K562 (cell line): ENCODE data around the gene LPXN. TPM values are rescaled to one million over a fixed set of nuclear protein-coding genes. Genes with fewer than 3 reads are reported as not detected.
A peak's percentile ranks its signal among the peaks of the same experiment; 100 is the strongest.

Source experiments
- ATAC-seq: fragments of 200-7000 bp; cut with Tn5 transposase; 3 replicates; pipeline ENCODE4 v1.9.1; 2020; ENCODE audit warnings: moderate library complexity
- BruUV-seq: library from RNA; stranded (reverse); fragments of 400-500 nt; replicated peaks from 2 replicates; lab custom pipeline; 2021; lab: Mats Ljungman, UMichigan
- CTCF ChIA-PET: fragments of 300-600 bp; formaldehyde crosslinking; extraction: SDS; loops from one replicate; lab custom pipeline; 2021; ENCODE audit warnings: low intra/inter-chr PET ratio; lab: Yijun Ruan, JAX
- POLR2A ChIA-PET: fragments of 300-600, 350-650 bp; sonication (Branson Sonifier 250); formaldehyde crosslinking; extraction: SDS; loops from one replicate; lab custom pipeline; 2021; ENCODE audit warnings: antibody characterized with exemption, inconsistent platforms; lab: Yijun Ruan, JAX
- DNase-seq, 4 experiments: peaks; one replicate each; pipeline versions ENCODE4 v3.0.0 to v3.0.0-alpha.2; 2011 to 2018; ENCODE audit warnings: low spot score in 3 of 4, mixed read lengths in 3 of 4; ENCODE audit errors: extremely low read depth in 1 of 4
- FAIRE-seq: peaks from 2 replicates; lab custom pipeline; 2011; peaks lifted over from hg19 to GRCh38; lab: Jason Lieb, UNC
- H2AFZ ChIP-seq: 2 replicates; pipeline ENCODE4 v1.6.0; 2011; ENCODE audit warnings: low read depth, low read length, control low read depth, inconsistent platforms
- H3K27ac ChIP-seq: fragments of 200-600 bp; 3 replicates; pipeline ENCODE4 v1.8.0; 2011; ENCODE audit warnings: low read depth, mild to moderate bottlenecking, control low read depth, inconsistent platforms, low read length, moderate library complexity, mixed read lengths; ENCODE audit errors: extremely low read depth
- H3K27me3 ChIP-seq, 2 experiments: fragments of 300-600 bp in 1 of 2; 2 replicates in 1 of 2; 3 replicates in 1 of 2; pipeline versions ENCODE4 v1.6.0 to v1.8.0; 2011; ENCODE audit warnings: inconsistent platforms in 2 of 2, low read length in 2 of 2, mild to moderate bottlenecking in 1 of 2, mixed read lengths in 1 of 2, moderate library complexity in 1 of 2; ENCODE audit not compliant: control insufficient read depth in 2 of 2, insufficient read depth in 2 of 2
- H3K36me3 ChIP-seq: fragments of 300-600 bp; 3 replicates; pipeline ENCODE4 v1.8.0; 2011; ENCODE audit warnings: mild to moderate bottlenecking, low read length, inconsistent platforms; ENCODE audit not compliant: control insufficient read depth, insufficient read depth
- H3K4me1 ChIP-seq, 2 experiments: fragments of 200-600 bp in 1 of 2; replicated peaks in 1 of 2; 2 replicates in 1 of 2; 3 replicates in 1 of 2; pipeline versions ENCODE4 v1.5.1 to v1.8.0; 2011; ENCODE audit warnings: inconsistent platforms in 2 of 2, low read length in 2 of 2, mild to moderate bottlenecking in 1 of 2, mixed read lengths in 1 of 2, moderate library complexity in 1 of 2; ENCODE audit not compliant: control insufficient read depth in 2 of 2, insufficient read depth in 2 of 2
- H3K4me2 ChIP-seq: 2 replicates; pipeline ENCODE4 v1.6.1; 2011; ENCODE audit warnings: low read length, control low read depth, inconsistent platforms, mixed read lengths; ENCODE audit not compliant: insufficient read depth
- H3K4me3 ChIP-seq: fragments of 200-600 bp; sonication (generic), shearing (Covaris generic); 2 replicates; pipeline ENCODE4 v1.5.1; 2016; ENCODE audit warnings: control low read depth, inconsistent platforms
- H3K79me2 ChIP-seq: fragments of 200-600 bp; 3 replicates; pipeline ENCODE4 v1.8.0; 2011; ENCODE audit warnings: low read length, inconsistent platforms; ENCODE audit not compliant: control insufficient read depth, insufficient read depth
- H3K9ac ChIP-seq, 2 experiments: 2 replicates each; pipeline versions ENCODE4 v1.6.0 to v1.6.1; 2011; ENCODE audit warnings: low read depth in 2 of 2, low read length in 2 of 2, control low read depth in 1 of 2, inconsistent platforms in 1 of 2, mild to moderate bottlenecking in 1 of 2, mixed read lengths in 1 of 2; ENCODE audit not compliant: insufficient read depth in 1 of 2
- H3K9me1 ChIP-seq: one replicate; pipeline ENCODE4 v1.6.0; 2011; ENCODE audit warnings: inconsistent platforms, mild to moderate bottlenecking, low read length, moderate library complexity; ENCODE audit not compliant: control insufficient read depth, insufficient read depth
- H3K9me3 ChIP-seq: replicated peaks from 2 replicates; pipeline ENCODE4 v1.5.1; 2011; ENCODE audit warnings: low read depth, low read length, inconsistent platforms; ENCODE audit not compliant: control insufficient read depth, insufficient read depth
- H4K20me1 ChIP-seq: replicated peaks from 2 replicates; pipeline ENCODE4 v1.6.1; 2011; ENCODE audit warnings: low read length, inconsistent platforms, mixed read lengths; ENCODE audit not compliant: control insufficient read depth, insufficient read depth
- C11orf30 ChIP-seq: fragments of 450-650 bp; IDR thresholded peaks from 2 replicates; pipeline ENCODE4 v1.6.1; 2016; ENCODE audit warnings: low read depth, mild to moderate bottlenecking
- CSDE1 ChIP-seq, 2 experiments: fragments of 450-650 bp; IDR thresholded peaks; 2 replicates each; pipeline ENCODE4 v1.6.1; 2016; ENCODE audit warnings: mild to moderate bottlenecking in 1 of 2
- ETV6 ChIP-seq, 3 experiments: fragments of 150-350 bp in 1 of 3; sonication (generic) in 1 of 3; formaldehyde crosslinking in 1 of 3; IDR thresholded peaks; 2 replicates each; pipeline versions ENCODE4 v1.6.1 to v1.8.0; 2014 to 2022; ENCODE audit warnings: borderline replicate concordance in 2 of 3, low read depth in 2 of 3, antibody characterized with exemption in 1 of 3, low read length in 1 of 3, mild to moderate bottlenecking in 1 of 3, missing genetic modification reagents in 1 of 3
- FIP1L1 ChIP-seq: fragments of 200-400 bp; formaldehyde crosslinking; IDR thresholded peaks from 2 replicates; pipeline ENCODE4 v1.6.1; 2018; ENCODE audit warnings: mild to moderate bottlenecking, low read depth, low read length; ENCODE audit not compliant: poor library complexity, severe bottlenecking
- HMGN3 ChIP-seq: IDR thresholded peaks from 2 replicates; pipeline ENCODE4 v1.6.1; 2011; ENCODE audit warnings: borderline replicate concordance, low read depth, mild to moderate bottlenecking, mixed read lengths, low read length; ENCODE audit not compliant: insufficient read length; ENCODE audit errors: extremely low read depth
- IRF2 ChIP-seq: sonication (generic); formaldehyde crosslinking; IDR thresholded peaks from 2 replicates; pipeline ENCODE4 v1.8.1; 2022; ENCODE audit warnings: mild to moderate bottlenecking, missing genetic modification reagents
- JUND ChIP-seq, 2 experiments: IDR thresholded peaks; 2 replicates in 1 of 2; 3 replicates in 1 of 2; pipeline ENCODE4 v1.6.1; 2011; ENCODE audit warnings: borderline replicate concordance in 2 of 2, low read depth in 2 of 2, low read length in 2 of 2, improper control_type of control experiment in 1 of 2, missing biosample characterization in 1 of 2, missing genetic modification characterization in 1 of 2, missing genetic modification reagents in 1 of 2
- KAT2B ChIP-seq: IDR thresholded peaks from one replicate; pipeline ENCODE4 v1.6.1; 2012; ENCODE audit warnings: low read depth, mild to moderate bottlenecking, control low read depth, inconsistent platforms, low read length, moderate library complexity
- KHSRP ChIP-seq: fragments of 450-650 bp; IDR thresholded peaks from 2 replicates; pipeline ENCODE4 v1.6.1; 2017
- MAFF ChIP-seq: IDR thresholded peaks from 2 replicates; pipeline ENCODE4 v1.6.1; 2012; ENCODE audit warnings: low read length, improper control_type of control experiment
- MAFG ChIP-seq: fragments of 450-650 bp; conservative IDR thresholded peaks from 2 replicates; pipeline ENCODE4 v1.6.1; 2016; ENCODE audit warnings: missing genetic modification characterization, missing compliant biosample characterization
- MAFK ChIP-seq: IDR thresholded peaks from 2 replicates; pipeline ENCODE4 v1.6.1; 2011; ENCODE audit warnings: low read length, improper control_type of control experiment
- MCM3 ChIP-seq: fragments of 450-650 bp; IDR thresholded peaks from 2 replicates; pipeline ENCODE4 v1.6.1; 2016
- NCOA1 ChIP-seq: fragments of 450-650 bp; IDR thresholded peaks from 2 replicates; pipeline ENCODE4 v1.6.1; 2016; ENCODE audit warnings: low read depth
- NELFE ChIP-seq: IDR thresholded peaks from 2 replicates; pipeline ENCODE4 v1.6.1; 2011; ENCODE audit warnings: mild to moderate bottlenecking; ENCODE audit not compliant: insufficient read depth, insufficient read length
- NFATC3 ChIP-seq: fragments of 450-650 bp; IDR thresholded peaks from 2 replicates; pipeline ENCODE4 v1.6.1; 2017; ENCODE audit warnings: mild to moderate bottlenecking
- NFRKB ChIP-seq: fragments of 450-650 bp; IDR thresholded peaks from 2 replicates; pipeline ENCODE4 v1.6.1; 2016; ENCODE audit warnings: low read depth
- ZNF239 ChIP-seq: fragments of 250-450 bp; sonication (Bioruptor Pico); IDR thresholded peaks from 2 replicates; pipeline ENCODE4 v1.4.0; 2020; ENCODE audit warnings: mild to moderate bottlenecking
- ZNF253 ChIP-seq: fragments of 250-450 bp; sonication (Bioruptor Pico); conservative IDR thresholded peaks from 2 replicates; pipeline ENCODE4 v1.6.1; 2021; ENCODE audit warnings: mild to moderate bottlenecking
- ZNF347 ChIP-seq: fragments of 450-650 bp; formaldehyde crosslinking; IDR thresholded peaks from 2 replicates; pipeline ENCODE4 v1.4.0; 2020; ENCODE audit warnings: low read depth, mild to moderate bottlenecking, moderate library complexity
- ZNF431 ChIP-seq: sonication (generic); formaldehyde crosslinking; IDR thresholded peaks from 2 replicates; pipeline ENCODE4 v1.8.0; 2022; ENCODE audit warnings: mild to moderate bottlenecking, missing genetic modification reagents
- ZNF583 ChIP-seq: fragments of 250-450 bp; sonication (Bioruptor Pico); IDR thresholded peaks from 2 replicates; pipeline ENCODE4 v1.4.0; 2020
- WGBS: fragments of 100-300 bp; shearing (Covaris generic); methylation state at CpG from one replicate; pipeline ENCODE4 v1.1.6; 2016; ENCODE audit warnings: low coverage, mixed read lengths; ENCODE audit not compliant: insufficient coverage; ENCODE audit errors: missing lambda C conversion rate; 5-methylcytosine and 5-hydroxymethylcytosine counted together
- in situ Hi-C: fragments of 300-500 bp; cut with MboI; formaldehyde crosslinking; loops from 4 replicates; pipeline ENCODE4 v1.15.0; 2018; ENCODE audit warnings: inconsistent platforms, mixed read lengths
- intact Hi-C: fragments of 100-400 bp; cut with micrococcal nuclease; formaldehyde crosslinking; loops from 2 replicates; pipeline ENCODE4 v1.14.2; 2022
- polyA plus RNA-seq, 8 experiments: library from polyadenylated mRNA; depleted of rRNA in 4 of 8; stranded (reverse) in 5 of 8; unstranded in 3 of 8; fragments of >200 nt; fragmentation: Nextera tagmentation in 2 of 8; fragmentation: Illumina TruSeq in 1 of 8; extraction: Ambion mirVana in 2 of 8; extraction: Trizol in 1 of 8; gene quantifications; 2 replicates each; pipeline versions ENCODE4 v1.2.1 to v1.2.3, GENCODE V29; 2011 to 2014; ENCODE audit warnings: inconsistent platforms in 1 of 8, missing spikeins in 1 of 8
- total RNA-seq, 7 experiments: library from RNA; depleted of rRNA in 6 of 7; stranded (reverse); fragments of >200 nt in 6 of 7; fragmentation: Illumina TruSeq in 2 of 7; extraction: Trizol in 2 of 7; gene quantifications; 2 replicates each; pipeline versions ENCODE4 v1.2.1 to v1.2.3, GENCODE V29; 2011 to 2021; ENCODE audit warnings: low replicate concordance in 1 of 7
- TF ChIP-seq, protein P1 (sequence below): fragments of 450-650 bp; IDR thresholded peaks from 2 replicates; pipeline ENCODE4 v1.6.1; 2014; ENCODE audit warnings: low read depth, mild to moderate bottlenecking, moderate library complexity, borderline replicate concordance
- TF ChIP-seq, protein P2 (sequence below), 3 experiments: fragments of 200-800 bp in 1 of 3; sonication (Bioruptor generic) in 1 of 3; sonication (generic) in 1 of 3; formaldehyde crosslinking in 1 of 3; IDR thresholded peaks; 2 replicates each; pipeline versions ENCODE4 v1.6.1 to v1.8.0; 2016 to 2022; ENCODE audit warnings: mild to moderate bottlenecking in 2 of 3, missing compliant biosample characterization in 2 of 3, missing genetic modification characterization in 2 of 3, missing genetic modification reagents in 1 of 3

LPXN gene
- total and polyA plus RNA-seq, 9 of the 15 experiments (the other 6 are each of a cell fraction or from before 2014, with no cell fraction given) = 0.73 to 3.1 (median 2.0) TPM

- Histone ChIP-seq H4K20me1 (no peaks in the 10 kb centered on the region), H2AFZ (no peak overlapping the region), H3K27ac (no peak overlapping the region), H3K9me3 (no peaks in the 10 kb centered on the region), H3K4me2 (no peak overlapping the region), H3K79me2 (peaks cover 10% of the 10 kb centered on the region), H3K27me3 (no peaks in the 10 kb centered on the region), H3K9me1 (no peaks in the 10 kb centered on the region), H3K4me3 (no peak overlapping the region), H3K36me3 (peaks cover 100% of the 10 kb centered on the region), H3K9ac (no peak overlapping the region), H3K4me1 (no peaks in the 10 kb centered on the region)
- DNase-seq = no peak
- no peak for ATAC-seq
- CTCF ChIA-PET = interaction anchor here (0.7 kb wide), 1 partner anchor 37 kb away, joined by 3 read pairs; no protein-coding TSS in a partner anchor
- intact Hi-C loops (no loop called here), in situ Hi-C loops (no loop called here)
- 94% methylated on average over 1 of the region's 1 CpG for WGBS
- no TSS peak for BruUV-seq
- FAIRE-seq = no peak
- POLR2A ChIA-PET = no interaction called here
- TF ChIP-seq JUND (IDR thresholded peaks at IDR 0.05; ENCODE audit: borderline replicate concordance, low read depth, low read length) (no peak), JUND (tag; IDR thresholded peaks at IDR 0.05; ENCODE audit: borderline replicate concordance, low read depth, low read length) (no peak), MCM3 (no peak), C11orf30 (peak; percentile 78), ZNF253 (CRISPR knock-in tag) (no peak), CSDE1 (IDR thresholded peaks at IDR 0.05) (no peak), KAT2B (no peak), HMGN3 (no peak), ZNF239 (no peak), ZNF583 (CRISPR knock-in tag) (no peak), ETV6 (IDR thresholded peaks at IDR 0.05; ENCODE audit: borderline replicate concordance in 1 of 2, low read depth in 2 of 2, low read length in 1 of 2) (no peak), ETV6 (CRISPR knock-in tag; IDR thresholded peaks at IDR 0.05; ENCODE audit: borderline replicate concordance) (no peak), FIP1L1 (no peak), IRF2 (CRISPR knock-in tag) (no peak), KHSRP (no peak), MAFF (peak; percentile 77), ZNF347 (no peak), ZNF431 (CRISPR knock-in tag) (no peak), NFATC3 (no peak), NCOA1 (no peak), NFRKB (no peak), NELFE (no peak), MAFK (peak; percentile 75), MAFG (tag) (peak; percentile 76)
- TF ChIP-seq, protein P1, sequence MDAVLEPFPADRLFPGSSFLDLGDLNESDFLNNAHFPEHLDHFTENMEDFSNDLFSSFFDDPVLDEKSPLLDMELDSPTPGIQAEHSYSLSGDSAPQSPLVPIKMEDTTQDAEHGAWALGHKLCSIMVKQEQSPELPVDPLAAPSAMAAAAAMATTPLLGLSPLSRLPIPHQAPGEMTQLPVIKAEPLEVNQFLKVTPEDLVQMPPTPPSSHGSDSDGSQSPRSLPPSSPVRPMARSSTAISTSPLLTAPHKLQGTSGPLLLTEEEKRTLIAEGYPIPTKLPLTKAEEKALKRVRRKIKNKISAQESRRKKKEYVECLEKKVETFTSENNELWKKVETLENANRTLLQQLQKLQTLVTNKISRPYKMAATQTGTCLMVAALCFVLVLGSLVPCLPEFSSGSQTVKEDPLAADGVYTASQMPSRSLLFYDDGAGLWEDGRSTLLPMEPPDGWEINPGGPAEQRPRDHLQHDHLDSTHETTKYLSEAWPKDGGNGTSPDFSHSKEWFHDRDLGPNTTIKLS = no peak
- TF ChIP-seq, protein P2, sequence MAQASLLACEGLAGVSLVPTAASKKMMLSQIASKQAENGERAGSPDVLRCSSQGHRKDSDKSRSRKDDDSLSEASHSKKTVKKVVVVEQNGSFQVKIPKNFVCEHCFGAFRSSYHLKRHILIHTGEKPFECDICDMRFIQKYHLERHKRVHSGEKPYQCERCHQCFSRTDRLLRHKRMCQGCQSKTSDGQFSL (CRISPR knock-in tag; IDR thresholded peaks at IDR 0.05) = no peak
- TF ChIP-seq, protein P2 (tag; IDR thresholded peaks at IDR 0.05) = no peak
Observed at GRCh38 chr11:58615559-58615958, 39.9 kb upstream of the LPXN start.
